H9 (cell line): Measurements from ENCODE around the gene RFTN2. TPM values are rescaled to one million over a fixed set of nuclear protein-coding genes. Genes with fewer than 3 reads are reported as not detected.

ENCODE experiments used
- DNase-seq: peaks from one replicate; pipeline ENCODE4 v3.0.0-alpha.2; 2017
- H2AFZ ChIP-seq: one replicate; pipeline ENCODE4 v1.6.1; 2013; ENCODE audit warnings: mild to moderate bottlenecking, low read length, control low read depth, moderate library complexity
- H2AK5ac ChIP-seq: 2 replicates; pipeline ENCODE4 v1.6.1; 2013; ENCODE audit warnings: low read length, control low read depth, mixed read lengths; ENCODE audit not compliant: insufficient read length
- H2BK120ac ChIP-seq: one replicate; pipeline ENCODE4 v1.6.1; 2013; ENCODE audit warnings: low read depth, mild to moderate bottlenecking, low read length, control low read depth, inconsistent platforms; ENCODE audit not compliant: poor library complexity, severe bottlenecking
- H2BK12ac ChIP-seq: 2 replicates; pipeline ENCODE4 v1.6.1; 2013; ENCODE audit warnings: low read length, control low read depth, mixed read lengths, low read depth; ENCODE audit not compliant: insufficient read length
- H2BK15ac ChIP-seq: 2 replicates; pipeline ENCODE4 v1.6.1; 2013; ENCODE audit warnings: low read depth, low read length, control low read depth
- H2BK20ac ChIP-seq: one replicate; pipeline ENCODE4 v1.6.1; 2013; ENCODE audit warnings: low read depth, mild to moderate bottlenecking, low read length, control low read depth, inconsistent platforms; ENCODE audit not compliant: poor library complexity, severe bottlenecking
- H2BK5ac ChIP-seq: 2 replicates; pipeline ENCODE4 v1.6.1; 2013; ENCODE audit warnings: low read length, control low read depth, mixed read lengths; ENCODE audit not compliant: insufficient read length
- H3K14ac ChIP-seq: 2 replicates; pipeline ENCODE4 v1.6.1; 2013; ENCODE audit warnings: low read length, control low read depth; ENCODE audit not compliant: insufficient read depth
- H3K18ac ChIP-seq: 2 replicates; pipeline ENCODE4 v1.6.1; 2013; ENCODE audit warnings: low read depth, mild to moderate bottlenecking, mixed read lengths, low read length, control low read depth; ENCODE audit not compliant: insufficient read length
- H3K23ac ChIP-seq: 2 replicates; pipeline ENCODE4 v1.6.1; 2013; ENCODE audit warnings: low read length, control low read depth, mixed read lengths, low read depth; ENCODE audit not compliant: insufficient read length
- H3K23me2 ChIP-seq: 2 replicates; pipeline ENCODE4 v1.6.1; 2013; ENCODE audit warnings: low read depth, mild to moderate bottlenecking, mixed read lengths, low read length, control low read depth; ENCODE audit not compliant: insufficient read length, poor library complexity, severe bottlenecking
- H3K27ac ChIP-seq: 2 replicates; pipeline ENCODE4 v1.5.1; 2013; ENCODE audit warnings: low read length, control low read depth, mixed read lengths, low read depth; ENCODE audit not compliant: insufficient read length
- H3K27me3 ChIP-seq: 2 replicates; pipeline ENCODE4 v1.6.1; 2013; ENCODE audit warnings: low read length, control low read depth, inconsistent platforms; ENCODE audit not compliant: insufficient read depth
- H3K4ac ChIP-seq: 2 replicates; pipeline ENCODE4 v1.6.1; 2013; ENCODE audit warnings: low read depth, mild to moderate bottlenecking, control low read depth, inconsistent platforms, low read length, moderate library complexity
- H3K4me1 ChIP-seq: 2 replicates; pipeline ENCODE4 v1.6.1; 2013; ENCODE audit warnings: low read length, control low read depth, inconsistent platforms; ENCODE audit not compliant: insufficient read depth
- H3K4me2 ChIP-seq: 2 replicates; pipeline ENCODE4 v1.6.1; 2013; ENCODE audit warnings: low read length, control low read depth, mixed read lengths; ENCODE audit not compliant: insufficient read length, insufficient read depth
- H3K56ac ChIP-seq: 2 replicates; pipeline ENCODE4 v1.6.1; 2013; ENCODE audit warnings: low read depth, mild to moderate bottlenecking, mixed read lengths, low read length, control low read depth; ENCODE audit not compliant: insufficient read length
- H3K79me1 ChIP-seq: 2 replicates; pipeline ENCODE4 v1.6.1; 2013; ENCODE audit warnings: low read depth, mild to moderate bottlenecking, moderate library complexity, low read length, control low read depth, inconsistent platforms; ENCODE audit not compliant: insufficient read depth, poor library complexity, severe bottlenecking
- H3K79me2 ChIP-seq: 2 replicates; pipeline ENCODE4 v1.6.1; 2013; ENCODE audit warnings: low read length, control low read depth, inconsistent platforms; ENCODE audit not compliant: insufficient read depth
- H3K9ac ChIP-seq: 2 replicates; pipeline ENCODE4 v1.6.1; 2013; ENCODE audit warnings: low read length, control low read depth, mixed read lengths; ENCODE audit not compliant: insufficient read length; ENCODE audit errors: extremely low read depth
- H3K9me3 ChIP-seq: one replicate; pipeline ENCODE4 v1.6.1; 2013; ENCODE audit warnings: low read depth, low read length, inconsistent platforms; ENCODE audit not compliant: control insufficient read depth
- H3T11ph ChIP-seq: one replicate; pipeline ENCODE4 v1.6.1; 2013; ENCODE audit warnings: mild to moderate bottlenecking, low read length, control low read depth, inconsistent platforms
- H4K20me1 ChIP-seq: one replicate; pipeline ENCODE4 v1.6.1; 2013; ENCODE audit not compliant: control insufficient read depth, insufficient read length, insufficient read depth
- H4K5ac ChIP-seq: 2 replicates; pipeline ENCODE4 v1.6.1; 2013; ENCODE audit warnings: low read depth, mild to moderate bottlenecking, mixed read lengths, low read length, control low read depth; ENCODE audit not compliant: insufficient read length
- H4K8ac ChIP-seq: replicated peaks from 2 replicates; pipeline ENCODE4 v1.6.1; 2013; ENCODE audit warnings: low read length, control low read depth, mixed read lengths, low read depth; ENCODE audit not compliant: insufficient read length
- H4K91ac ChIP-seq: 2 replicates; pipeline ENCODE4 v1.6.1; 2013; ENCODE audit warnings: low read depth, mild to moderate bottlenecking, moderate library complexity, mixed read lengths, low read length, control low read depth; ENCODE audit not compliant: insufficient read length
- H3K27ac Mint-ChIP-seq, 3 experiments: 2 replicates in 2 of 3; 3 replicates in 1 of 3; pipeline ENCODE4 v1.8.0; 2020 to 2021; ENCODE audit warnings: mixed read lengths in 3 of 3, mild to moderate bottlenecking in 1 of 3, moderate library complexity in 1 of 3
- H3K27me3 Mint-ChIP-seq: 2 replicates; pipeline ENCODE4 v1.8.0; 2021; ENCODE audit warnings: low read depth, mild to moderate bottlenecking, moderate library complexity, mixed read lengths
- H3K36me3 Mint-ChIP-seq, 3 experiments: 2 replicates in 2 of 3; 3 replicates in 1 of 3; pipeline ENCODE4 v1.8.0; 2020 to 2021; ENCODE audit warnings: low read depth in 3 of 3, mixed read lengths in 3 of 3; ENCODE audit not compliant: insufficient read depth in 1 of 3
- H3K4me1 Mint-ChIP-seq, 2 experiments: 2 replicates each; pipeline ENCODE4 v1.8.0; 2020; ENCODE audit warnings: mixed read lengths in 2 of 2
- H3K4me3 Mint-ChIP-seq, 2 experiments: 2 replicates in 1 of 2; 3 replicates in 1 of 2; pipeline ENCODE4 v1.8.0; 2020 to 2021; ENCODE audit warnings: mild to moderate bottlenecking in 2 of 2, mixed read lengths in 2 of 2, moderate library complexity in 1 of 2
- H3K9me3 Mint-ChIP-seq, 2 experiments: 2 replicates in 1 of 2; 3 replicates in 1 of 2; pipeline ENCODE4 v1.8.0; 2020; ENCODE audit warnings: mild to moderate bottlenecking in 2 of 2, mixed read lengths in 2 of 2, moderate library complexity in 1 of 2
- CTCF ChIP-seq: fragments of 200-600 bp; sonication (generic); conservative IDR thresholded peaks from 3 replicates; pipeline ENCODE4 v1.8.0; 2021; ENCODE audit warnings: antibody characterized with exemption, mild to moderate bottlenecking
- WGBS: extraction: QIAGEN DNeasy Blood & Tissue Kit; methylation state at CpG from one replicate; pipeline ENCODE4 v1.1.7; 2013; ENCODE audit warnings: missing lambda C conversion rate, low lambda C conversion rate, mixed read lengths; ENCODE audit not compliant: insufficient read length; ENCODE audit errors: extremely low coverage; 5-methylcytosine and 5-hydroxymethylcytosine counted together
- total RNA-seq: library from RNA; stranded (reverse); gene quantifications from 2 replicates; pipeline ENCODE4 v1.2.1, GENCODE V29; 2021

The RFTN2 gene
- total RNA-seq, 1 experiment from 2014 or later, result 0.28 TPM

- Histone ChIP-seq H3K79me2 (no peaks in the 10 kb centered on the region), H3K4me2 (no peak overlapping the region), H3K4ac (no peak overlapping the region), H2AFZ (no peak overlapping the region), H4K5ac (no peak overlapping the region), H3K27ac (no peak overlapping the region), H4K8ac (no peak overlapping the region), H2BK12ac (no peak overlapping the region), H3K56ac (no peak overlapping the region), H4K91ac (no peak overlapping the region), H3K79me1 (no peaks in the 10 kb centered on the region), H2BK20ac (no peak overlapping the region), H3K9me3 (no peaks in the 10 kb centered on the region), H3K14ac (no peak overlapping the region), H3K4me1 (no peaks in the 10 kb centered on the region), H2AK5ac (no peak overlapping the region), H3K23ac (no peak overlapping the region), H3K9ac (no peak overlapping the region), H3T11ph (no peak overlapping the region), H2BK5ac (no peak overlapping the region), H3K18ac (no peak overlapping the region), H4K20me1 (no peaks in the 10 kb centered on the region), H2BK120ac (no peak overlapping the region), H2BK15ac (no peak overlapping the region), H3K27me3 (no peaks in the 10 kb centered on the region), H3K23me2 (no peaks in the 10 kb centered on the region)
- no CpG with 5 or more reads among the region's 3 CpGs for WGBS
- H3K36me3 Mint-ChIP-seq, result peaks cover 9 to 42% (median 21%) of the 10 kb centered on the region in 3 experiments
- H3K27me3 Mint-ChIP-seq, result no peaks in the 10 kb centered on the region
- no peak overlapping the region for H3K4me3 Mint-ChIP-seq
- no peaks in the 10 kb centered on the region for H3K4me1 Mint-ChIP-seq
- no peak for TF ChIP-seq CTCF
- no peak for DNase-seq
- peak overlapping the region in 1 of 3 experiments; percentile 44; a peak in 1 of 7 replicates for H3K27ac Mint-ChIP-seq
- peaks cover 4 to 6% of the 10 kb centered on the region in 2 experiments; a peak in 3 of 5 replicates for H3K9me3 Mint-ChIP-seq
These were observed 117.0 kb downstream of the RFTN2 start for GRCh38 chr2:197558393-197558792.
